BJ (cell line): ENCODE results near the gene EEF1G. TPM values are rescaled to one million over a fixed set of nuclear protein-coding genes. Genes with fewer than 3 reads are reported as not detected.

ENCODE experiments used
- CTCF ChIA-PET: fragments of 350-600 bp; formaldehyde crosslinking; extraction: SDS; loops from one replicate; lab custom pipeline; 2021; ENCODE audit warnings: antibody characterized with exemption, inconsistent platforms; lab: Yijun Ruan, JAX
- POLR2A ChIA-PET: fragments of 300-600 bp; sonication (Branson Sonifier 250); formaldehyde crosslinking; extraction: SDS; loops from one replicate; lab custom pipeline; 2021; ENCODE audit warnings: antibody characterized with exemption; lab: Charles Lee
- DNase-seq: peaks from one replicate; pipeline ENCODE4 v3.0.0-alpha.2; 2011; ENCODE audit warnings: low read depth
- H3K27me3 ChIP-seq: 2 replicates; pipeline ENCODE4 v1.6.0; 2011; ENCODE audit warnings: low read length; ENCODE audit not compliant: control insufficient read depth, insufficient read depth
- H3K36me3 ChIP-seq: 2 replicates; pipeline ENCODE4 v1.5.1; 2011; ENCODE audit warnings: low read length; ENCODE audit not compliant: control insufficient read depth, insufficient read depth
- H3K4me3 ChIP-seq: 2 replicates; pipeline ENCODE4 v1.5.1; 2011; ENCODE audit warnings: low read depth, mild to moderate bottlenecking, control low read depth, low read length
- CTCF ChIP-seq: IDR thresholded peaks from 2 replicates; pipeline ENCODE4 v1.5.1; 2011; ENCODE audit warnings: low read depth, mild to moderate bottlenecking, control low read depth, inconsistent platforms, low read length, moderate library complexity; ENCODE audit not compliant: insufficient read depth
- polyA plus RNA-seq: library from polyadenylated mRNA; depleted of rRNA; stranded (reverse); fragments of >200 nt; gene quantifications from 2 replicates; pipeline ENCODE4 v1.2.3, GENCODE V29; 2011

Gene EEF1G
- polyA plus RNA-seq, 1 experiment, result 2,459 TPM

- H3K36me3 ChIP-seq, result peaks cover 2% of the 10 kb centered on the region; the same call in 1 of the 2 replicates
- no peaks in the 10 kb centered on the region for H3K27me3 ChIP-seq
- no peak for TF ChIP-seq CTCF
- DNase-seq, result no peak
- no peak overlapping the region for H3K4me3 ChIP-seq
- ChIA-PET POLR2A (no interaction called here), CTCF (interaction anchor here (0.6 to 2.3 kb wide), 4 partner anchors 42 to 154 kb away, joined by 3 to 12 read pairs (median 6); partner anchors contain the start of gene TUT1)
Measured at GRCh38 chr11:62548545-62549335, 25.0 kb downstream of the EEF1G start.

GRCh38 chr11:62547691-62548281, 25.9 kb downstream of the EEF1G start:
- POLR2A ChIA-PET, result interaction anchor here (1.0 to 1.2 kb wide), 2 partner anchors 8 to 123 kb away, joined by 3 to 5 read pairs; no protein-coding TSS in a partner anchor
- Histone ChIP-seq H3K36me3 (peaks cover 2% of the 10 kb centered on the region; the same call in 1 of the 2 replicates), H3K27me3 (no peaks in the 10 kb centered on the region), H3K4me3 (peak overlapping the region; percentile 96)
- TF ChIP-seq CTCF, result no peak
- no peak for DNase-seq
- CTCF ChIA-PET, result interaction anchor here (1.0 to 6.7 kb wide), 4 partner anchors 13 to 150 kb away, joined by 4 to 95 read pairs (median 9); no protein-coding TSS in a partner anchor

- DNase-seq, result no peak
- H3K27me3 ChIP-seq, result no peaks in the 10 kb centered on the region
- H3K4me3 ChIP-seq, result peak overlapping the region; percentile 96
- H3K36me3 ChIP-seq, result peaks cover 3% of the 10 kb centered on the region; the same call in 1 of the 2 replicates
- ChIA-PET POLR2A (interaction anchor here (0.6 to 1.2 kb wide), 5 partner anchors 9 to 122 kb away, joined by 3 to 11 read pairs (median 5); no protein-coding TSS in a partner anchor), CTCF (interaction anchor here (0.6 to 6.7 kb wide), 7 partner anchors 13 to 149 kb away, joined by 3 to 95 read pairs (median 3); partner anchors contain the start of gene TUT1)
- no peak for TF ChIP-seq CTCF
Measured at GRCh38 chr11:62546929-62547625, 26.6 kb downstream of the EEF1G start.

- H3K36me3 ChIP-seq, result peaks cover 4% of the 10 kb centered on the region; the same call in 1 of the 2 replicates
- ChIA-PET CTCF (interaction anchor here (0.6 to 6.7 kb wide), 9 partner anchors 11 to 148 kb away, joined by 3 to 95 read pairs (median 6); partner anchors contain the start of gene TUT1), POLR2A (interaction anchor here (0.6 to 1.2 kb wide), 5 partner anchors 9 to 122 kb away, joined by 3 to 11 read pairs (median 5); no protein-coding TSS in a partner anchor)
- no peak for DNase-seq
- peak within 1 kb of the TSS; percentile 96 for H3K4me3 ChIP-seq
- no peaks in the 10 kb centered on the region for H3K27me3 ChIP-seq
- TF ChIP-seq CTCF, result no peak
Measured at GRCh38 chr11:62546244-62546928, 27.3 kb downstream of the EEF1G start, which contains the start of gene AHNAK. Gene AHNAK (minus strand): TSS chr11:62546806. CDS start chr11:62536098, 10,708 bp downstream.
